K562 (cell line): Measurements from ENCODE around the gene RERE. TPM values are rescaled to one million over a fixed set of nuclear protein-coding genes. Genes with fewer than 3 reads are reported as not detected.

Experiments used
- BRF2 ChIP-seq: IDR thresholded peaks from 3 replicates; pipeline ENCODE4 v1.6.1; 2011; ENCODE audit warnings: borderline replicate concordance, mild to moderate bottlenecking; ENCODE audit not compliant: insufficient read length, insufficient read depth
- CREB3 ChIP-seq: fragments of 450-650 bp; conservative IDR thresholded peaks from 2 replicates; pipeline ENCODE4 v1.6.1; 2016; ENCODE audit warnings: missing genetic modification characterization, low read depth, mild to moderate bottlenecking, missing compliant biosample characterization, moderate library complexity
- GTF2A2 ChIP-seq: IDR thresholded peaks from 2 replicates; pipeline ENCODE4 v1.6.1; 2016; ENCODE audit warnings: mild to moderate bottlenecking, missing genetic modification characterization, missing compliant biosample characterization
- HNRNPLL ChIP-seq: fragments of 200-400 bp; formaldehyde crosslinking; IDR thresholded peaks from 2 replicates; pipeline ENCODE4 v1.6.1; 2017; ENCODE audit warnings: low read length, low read depth, mild to moderate bottlenecking; ENCODE audit not compliant: poor library complexity, severe bottlenecking
- NFRKB ChIP-seq: fragments of 450-650 bp; IDR thresholded peaks from 2 replicates; pipeline ENCODE4 v1.6.1; 2016; ENCODE audit warnings: low read depth
- POLR3G ChIP-seq: IDR thresholded peaks from 2 replicates; pipeline ENCODE4 v1.6.1; 2011; ENCODE audit not compliant: insufficient read length, insufficient replicate concordance; ENCODE audit errors: extremely low read depth
- PRDM10 ChIP-seq: fragments of 450-650 bp; IDR thresholded peaks from 2 replicates; pipeline ENCODE4 v1.6.1; 2018; ENCODE audit not compliant: partially characterized antibody
- REST ChIP-seq, 2 experiments: fragments of 450-650 bp; formaldehyde crosslinking in 1 of 2; IDR thresholded peaks; 2 replicates each; pipeline versions ENCODE4 v1.4.0 to v1.6.1; 2014 to 2020; ENCODE audit warnings: mild to moderate bottlenecking in 2 of 2, borderline replicate concordance in 1 of 2, low read depth in 1 of 2
- SLC30A9 ChIP-seq: fragments of 250-450 bp; sonication (Bioruptor Pico); IDR thresholded peaks from 2 replicates; pipeline ENCODE4 v1.8.0; 2022; ENCODE audit warnings: mild to moderate bottlenecking, moderate library complexity
- polyA plus RNA-seq, 8 experiments: library from polyadenylated mRNA; depleted of rRNA in 4 of 8; stranded (reverse) in 5 of 8; unstranded in 3 of 8; fragments of >200 nt; fragmentation: Nextera tagmentation in 2 of 8; fragmentation: Illumina TruSeq in 1 of 8; extraction: Ambion mirVana in 2 of 8; extraction: Trizol in 1 of 8; gene quantifications; 2 replicates each; pipeline versions ENCODE4 v1.2.1 to v1.2.3, GENCODE V29; 2011 to 2014; ENCODE audit warnings: inconsistent platforms in 1 of 8, missing spikeins in 1 of 8
- total RNA-seq, 7 experiments: library from RNA; depleted of rRNA in 6 of 7; stranded (reverse); fragments of >200 nt in 6 of 7; fragmentation: Illumina TruSeq in 2 of 7; extraction: Trizol in 2 of 7; gene quantifications; 2 replicates each; pipeline versions ENCODE4 v1.2.1 to v1.2.3, GENCODE V29; 2011 to 2021; ENCODE audit warnings: low replicate concordance in 1 of 7

RERE gene
- total and polyA plus RNA-seq, 9 of the 15 experiments (the other 6 are each of a cell fraction or from before 2014, with no cell fraction given) = 3.0 to 51.5 (median 13.4) TPM

- peak; percentile 25 for TF ChIP-seq PRDM10
- no peak; the same call in 1 of the 2 replicates for TF ChIP-seq REST (IDR thresholded peaks at IDR 0.05; ENCODE audit: borderline replicate concordance)
- TF ChIP-seq REST (CRISPR knock-in tag; IDR thresholded peaks at IDR 0.05; ENCODE audit: low read depth) = no peak
- TF ChIP-seq SLC30A9 (CRISPR knock-in tag) = no peak
- TF ChIP-seq HNRNPLL = peak; percentile 89
- no peak for TF ChIP-seq POLR3G
- peak; percentile 74 for TF ChIP-seq NFRKB
- no peak for TF ChIP-seq BRF2
- TF ChIP-seq GTF2A2 = no peak
- no peak for TF ChIP-seq CREB3 (tag)
These were observed at the start of gene RERE (continued) for GRCh38 chr1:8817412-8818324.
